Fibroblast of upper back skin (primary cell): ENCODE measurements around the gene PRKG1.
A peak's percentile ranks its signal among the peaks of the same experiment; 100 is the strongest.
"Not testable (repeated sequence)": the region's sequence is repeated elsewhere in the genome, so short reads cannot be mapped to it uniquely, and the experiment has no call there.

Experiments
- DNase-seq: peaks from one replicate; pipeline ENCODE4 v3.0.0-alpha.2; 2013

Gene PRKG1

DNA sequence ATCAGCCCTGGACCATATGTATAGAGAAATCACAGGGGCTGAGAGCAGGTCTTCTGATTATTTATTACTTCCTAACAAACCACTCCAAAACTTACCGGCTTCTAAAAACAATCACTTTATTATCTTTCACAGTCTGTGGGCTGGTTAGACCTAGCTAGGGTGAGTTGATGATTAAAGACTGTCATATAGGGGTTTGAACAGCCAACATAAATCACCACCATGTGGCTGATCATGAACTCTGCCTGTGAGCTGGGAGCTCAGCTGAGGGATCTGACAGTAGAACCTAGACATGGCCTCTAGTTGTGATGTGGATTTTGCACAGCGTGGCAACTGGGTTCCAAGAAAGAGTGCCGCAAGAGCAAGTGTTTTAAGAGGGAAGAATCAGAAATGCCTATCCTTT lies 319.8 kb downstream of the PRKG1 start:
- peak; percentile 41 for DNase-seq

DNA sequence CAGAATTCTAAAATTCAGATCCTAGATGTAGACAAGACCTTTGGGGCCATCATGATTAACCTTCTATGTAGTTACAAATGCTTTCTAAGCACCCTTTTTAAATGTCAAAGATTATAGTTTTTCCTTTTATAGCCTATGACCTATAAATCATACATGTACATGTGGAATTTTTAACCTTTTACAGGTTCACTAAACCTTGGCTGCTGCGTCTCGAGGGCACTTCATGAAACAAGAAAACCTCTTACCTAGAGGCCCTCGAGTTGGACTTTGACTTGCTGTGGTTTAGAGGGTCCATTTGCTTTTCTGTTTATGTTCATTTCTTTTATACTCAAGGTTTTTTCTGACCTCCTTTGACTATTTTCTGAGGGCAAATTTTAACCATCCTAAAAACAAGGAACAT lies 323.0 kb downstream of the PRKG1 start:
- no peak for DNase-seq

DNA sequence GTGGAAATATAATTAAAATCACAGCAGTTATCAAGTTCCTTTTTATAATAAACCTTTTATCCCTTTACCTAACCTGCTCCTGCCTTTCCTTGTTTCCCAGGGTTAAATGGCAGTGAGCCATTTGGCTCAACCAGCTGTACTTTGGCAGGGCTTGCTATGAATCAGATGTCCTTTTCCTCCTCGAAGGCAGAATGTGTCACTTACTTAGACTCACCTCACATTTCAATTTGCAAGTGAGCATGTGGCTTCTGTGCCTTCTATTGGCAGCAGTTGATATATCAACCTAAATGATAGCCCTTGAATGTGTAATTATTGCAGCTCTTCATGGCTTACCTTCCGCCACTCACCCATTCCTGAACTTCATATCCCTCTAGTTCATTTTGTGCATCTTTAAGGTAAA lies 323.4 kb downstream of the PRKG1 start:
- DNase-seq: peak; percentile 78

DNA sequence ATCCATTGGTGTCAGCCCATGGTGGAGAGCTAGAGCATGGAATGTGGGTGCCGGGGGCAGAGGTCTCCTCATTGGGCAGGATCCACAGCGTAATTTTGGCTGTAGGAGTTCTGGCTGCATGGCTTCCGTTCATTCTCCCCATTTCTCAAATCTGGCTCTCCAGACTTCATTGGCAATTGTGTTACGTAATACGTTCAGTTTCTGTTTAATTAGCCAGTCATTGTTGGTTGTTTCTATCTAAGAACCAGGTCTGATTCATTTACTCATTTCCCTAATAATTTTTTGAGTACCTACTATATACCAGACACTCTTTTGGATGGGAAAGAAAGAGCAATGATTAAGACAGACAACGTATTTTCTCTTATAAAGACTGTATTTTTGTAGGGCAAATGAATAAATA lies 325.6 kb downstream of the PRKG1 start:
- DNase-seq: no peak

- DNase-seq: no peak
Measured at GRCh38 chr10:51400392-51401096, 326.3 kb downstream of the PRKG1 start.

DNA sequence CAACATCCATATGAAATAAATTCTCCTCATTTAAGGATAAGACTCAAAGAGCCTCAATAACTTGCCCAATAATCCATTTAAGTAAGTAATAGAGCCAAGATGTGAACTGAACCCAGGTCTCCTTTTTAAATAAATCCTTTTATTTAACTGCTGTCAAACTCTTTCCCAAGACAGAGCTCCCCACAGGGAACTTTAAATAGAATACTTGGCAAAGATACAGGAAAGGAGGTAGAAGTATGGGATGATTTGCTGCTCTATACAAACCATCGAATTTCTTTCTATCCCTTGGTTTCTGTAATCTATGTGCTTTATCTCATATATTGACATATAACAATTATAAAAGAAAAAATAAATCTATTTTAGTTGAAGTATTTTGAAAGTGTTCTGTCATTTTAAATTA lies 329.2 kb downstream of the PRKG1 start:
- peak; percentile 85 for DNase-seq

DNA sequence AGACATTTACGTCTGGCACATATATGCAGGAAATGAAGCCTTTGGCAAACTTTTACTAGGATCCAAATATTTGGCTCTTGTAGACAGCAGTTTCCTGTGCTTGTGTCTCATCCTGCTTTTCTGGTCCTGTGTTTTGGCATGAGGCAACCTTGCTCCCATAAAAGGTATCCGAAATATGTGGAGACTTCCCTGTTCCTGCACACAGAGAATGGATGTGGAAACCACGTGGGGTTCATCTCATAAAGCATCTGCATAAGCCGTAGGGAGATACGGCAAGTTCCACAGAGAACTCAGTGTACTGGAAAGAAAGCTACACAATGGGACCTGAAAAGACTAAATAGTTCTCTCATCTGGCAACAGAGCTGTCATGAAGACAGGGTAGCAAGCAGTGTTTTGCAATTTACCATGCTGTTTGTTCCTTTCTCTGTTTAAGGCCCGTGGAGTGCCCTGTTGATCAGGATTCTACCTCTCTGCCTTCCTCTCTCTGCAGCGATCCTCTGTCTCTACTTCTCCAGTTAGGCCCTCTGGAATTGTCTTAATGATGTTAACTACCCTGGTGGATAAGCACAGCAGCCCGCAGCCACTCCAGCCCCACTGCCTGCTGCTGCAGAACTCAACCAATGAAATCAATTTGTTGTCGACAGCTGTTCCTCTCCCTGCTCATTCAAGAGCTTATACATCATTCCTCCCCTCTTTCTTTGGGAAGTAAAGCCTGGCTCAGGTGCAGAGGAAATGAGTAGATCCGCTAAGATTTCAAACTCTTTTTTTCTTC lies 331.5 kb downstream of the PRKG1 start:
- DNase-seq: peak; percentile 91

- no peak for DNase-seq
Measured at GRCh38 chr10:51406581-51406980, 332.3 kb downstream of the PRKG1 start.

- DNase-seq: no peak
Measured at GRCh38 chr10:51416494-51416893, 342.2 kb downstream of the PRKG1 start.

DNA sequence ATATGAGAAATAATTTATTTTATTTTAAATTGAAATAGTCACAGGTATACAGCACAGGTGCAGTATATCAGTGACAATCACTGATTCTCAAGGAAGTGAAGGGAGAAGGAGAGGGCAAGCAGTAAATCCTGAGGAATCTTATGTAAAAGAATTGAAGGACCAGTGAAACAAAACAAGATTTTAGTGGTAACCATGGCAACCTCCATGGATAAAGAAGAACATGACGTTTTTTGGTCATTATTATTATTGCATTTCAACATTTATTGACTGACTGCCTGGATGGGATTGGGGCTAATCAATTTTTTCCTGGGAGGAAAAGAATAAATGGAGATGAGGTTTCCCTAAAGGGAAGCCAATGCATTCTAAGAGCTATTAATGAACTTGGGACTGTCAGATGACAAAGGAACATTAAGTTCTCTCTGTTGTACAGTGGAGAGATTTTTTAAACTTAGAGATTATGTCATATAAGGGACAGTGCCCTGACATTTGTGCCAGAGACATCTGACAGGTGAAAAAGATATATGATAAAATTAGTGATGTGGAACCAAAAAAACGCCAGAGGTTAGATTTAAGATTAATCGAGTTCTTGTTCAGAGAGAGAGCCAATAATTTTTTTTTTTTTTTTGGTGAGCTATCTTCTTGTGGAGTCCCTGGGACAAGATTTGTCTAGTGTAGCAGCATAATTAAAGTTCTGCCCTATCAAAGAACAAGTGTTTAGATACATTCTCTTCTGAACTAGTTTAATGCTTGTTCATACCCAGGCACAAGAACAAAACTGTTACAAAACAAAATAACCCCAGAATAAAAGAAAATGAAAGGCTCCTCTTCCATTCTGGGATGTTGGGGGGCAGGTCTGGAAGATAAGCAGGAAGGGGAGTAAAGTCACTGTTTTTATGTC lies 345.2 kb downstream of the PRKG1 start:
- DNase-seq: no peak

GRCh38 chr10:51421853-51422252 lies 347.6 kb downstream of the PRKG1 start:
- no peak for DNase-seq

GRCh38 chr10:51422311-51423120 lies 348.2 kb downstream of the PRKG1 start:
- peak; percentile 70 for DNase-seq

GRCh38 chr10:51423121-51423452 lies 348.8 kb downstream of the PRKG1 start:
- no peak for DNase-seq

DNA sequence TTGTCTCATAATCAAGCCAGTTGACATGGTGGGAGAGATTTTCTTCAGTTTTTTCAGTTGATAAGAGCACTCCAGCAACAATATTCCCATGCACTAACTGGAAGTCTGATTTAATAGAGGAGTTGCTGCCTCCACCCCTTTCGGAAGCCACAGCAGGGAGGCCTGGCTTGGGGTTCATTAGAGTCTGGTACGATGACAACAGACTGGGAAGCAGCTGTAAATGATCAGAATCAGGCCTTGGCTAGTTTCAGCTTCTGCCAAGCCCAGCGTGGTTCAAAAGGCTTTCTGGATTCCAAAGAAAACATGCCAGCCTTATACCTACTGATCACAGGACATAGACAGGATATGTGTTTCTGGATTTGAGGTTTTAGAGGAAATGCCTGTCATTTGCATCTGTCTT lies 351.1 kb downstream of the PRKG1 start:
- peak; percentile 61 for DNase-seq

- DNase-seq: no peak
Measured at GRCh38 chr10:51427758-51428157, 353.5 kb downstream of the PRKG1 start.

GRCh38 chr10:51430506-51430905 lies 356.2 kb downstream of the PRKG1 start:
- DNase-seq: peak; percentile 9

DNA sequence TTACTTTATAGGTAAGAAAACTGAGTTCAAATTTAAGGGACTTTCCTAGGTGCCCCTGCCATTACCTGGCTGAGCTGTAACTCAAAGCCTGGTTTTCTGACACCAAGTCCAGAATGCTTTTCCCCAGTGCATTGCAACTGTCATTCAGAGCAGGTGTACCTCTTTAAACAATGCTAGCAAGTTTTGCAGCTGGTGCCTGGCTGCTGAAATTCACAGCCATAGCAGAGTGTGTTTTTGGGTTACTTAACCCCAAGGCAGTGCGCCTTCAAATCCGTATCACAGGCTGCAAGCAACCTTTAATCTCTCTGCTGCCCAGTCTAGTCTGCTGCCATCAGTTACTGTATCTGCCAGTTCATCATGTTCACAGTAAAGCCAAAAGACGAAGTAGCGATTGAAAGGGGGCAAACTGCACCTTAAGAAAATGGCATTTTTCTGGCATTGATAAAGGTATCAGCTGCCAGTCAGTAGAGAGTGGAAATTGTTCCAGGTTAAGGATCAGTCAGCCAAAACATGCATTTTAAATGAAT lies 359.7 kb downstream of the PRKG1 start:
- no peak for DNase-seq

GRCh38 chr10:51436805-51437204 lies 362.5 kb downstream of the PRKG1 start:
- no peak for DNase-seq

- DNase-seq: no peak
Measured at GRCh38 chr10:51439645-51440044, 365.4 kb downstream of the PRKG1 start.

DNA sequence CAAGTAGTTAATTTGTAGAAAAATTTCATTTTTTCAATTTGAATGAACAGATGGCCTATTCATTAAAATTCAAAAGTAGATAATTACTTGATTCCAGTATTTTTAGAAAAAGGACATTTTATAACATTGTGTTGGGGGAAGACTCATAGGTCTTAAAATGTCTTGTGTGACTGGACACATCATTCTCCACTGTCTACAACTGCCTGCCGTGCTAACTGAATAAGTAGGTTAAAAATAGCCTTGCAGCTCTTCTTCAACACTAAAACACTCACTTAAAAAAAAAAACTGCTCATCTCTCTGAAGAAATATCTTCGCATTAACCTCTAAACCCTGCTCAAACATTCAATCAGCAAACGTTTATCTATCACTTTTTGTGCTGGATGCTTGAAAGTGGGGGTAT lies 371.3 kb downstream of the PRKG1 start:
- no peak for DNase-seq

DNA sequence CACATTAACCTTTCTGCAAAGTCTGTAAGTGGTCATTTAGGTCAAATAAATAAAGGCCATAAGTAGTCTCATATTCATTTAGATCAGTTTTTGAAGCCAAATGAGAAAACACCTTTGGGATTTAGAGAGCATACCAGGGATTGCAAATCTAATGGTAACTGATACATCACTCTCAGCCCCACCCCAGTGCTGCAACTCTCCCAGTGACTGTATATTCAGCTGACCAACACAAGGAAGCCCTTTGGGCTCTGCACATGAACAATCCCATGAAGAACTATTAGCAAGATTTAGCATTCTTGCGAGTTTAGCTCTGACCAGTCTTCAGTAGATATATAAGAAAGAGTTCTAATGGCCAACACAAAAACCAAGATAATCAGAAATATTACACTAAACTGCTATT lies 372.8 kb downstream of the PRKG1 start:
- no peak for DNase-seq

GRCh38 chr10:51455762-51456161 lies 381.5 kb downstream of the PRKG1 start:
- DNase-seq: not testable (repeated sequence)

DNA sequence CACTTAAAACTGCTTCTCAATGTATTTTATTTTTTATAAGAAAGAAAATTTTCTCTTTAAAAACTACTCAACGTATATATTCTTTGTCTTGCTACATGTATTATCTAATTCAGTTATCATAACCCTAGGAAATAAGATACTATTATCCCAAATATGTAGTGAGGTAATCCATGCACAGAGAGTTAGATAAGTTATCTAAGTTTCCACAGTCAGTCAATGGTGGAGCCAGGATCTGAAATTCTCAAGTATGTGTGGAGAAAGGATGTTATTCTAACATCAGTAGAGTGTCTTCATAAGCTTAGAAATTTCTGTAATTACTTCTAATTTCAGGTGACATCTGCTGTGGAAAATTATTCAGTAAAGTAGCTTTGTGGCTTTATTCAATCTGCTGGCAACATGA lies 385.2 kb downstream of the PRKG1 start:
- no peak for DNase-seq
